Right lung (tissue), 5 donors: Measurements from ENCODE around the gene ECM1. TPM values are rescaled to one million over a fixed set of nuclear protein-coding genes. Genes with fewer than 3 reads are reported as not detected.

ENCODE experiments used
- DNase-seq, 2 donors: peaks; one replicate each; pipeline ENCODE4 v3.0.0-alpha.2; 2013
- polyA plus RNA-seq, 5 donors: library from polyadenylated mRNA; unstranded; fragments of 120-200 nt; gene quantifications; one replicate each; pipeline versions ENCODE4 v1.2.1 to v1.2.3, GENCODE V29; 2013; ENCODE audit warnings: inconsistent platforms in 1 of 5, low replicate concordance in 1 of 5; ENCODE audit not compliant: insufficient read length in 5 of 5, insufficient read depth in 1 of 5

Gene ECM1
- polyA plus RNA-seq, 5 donors: 2.2 to 4.1 (median 3.2) TPM

DNA sequence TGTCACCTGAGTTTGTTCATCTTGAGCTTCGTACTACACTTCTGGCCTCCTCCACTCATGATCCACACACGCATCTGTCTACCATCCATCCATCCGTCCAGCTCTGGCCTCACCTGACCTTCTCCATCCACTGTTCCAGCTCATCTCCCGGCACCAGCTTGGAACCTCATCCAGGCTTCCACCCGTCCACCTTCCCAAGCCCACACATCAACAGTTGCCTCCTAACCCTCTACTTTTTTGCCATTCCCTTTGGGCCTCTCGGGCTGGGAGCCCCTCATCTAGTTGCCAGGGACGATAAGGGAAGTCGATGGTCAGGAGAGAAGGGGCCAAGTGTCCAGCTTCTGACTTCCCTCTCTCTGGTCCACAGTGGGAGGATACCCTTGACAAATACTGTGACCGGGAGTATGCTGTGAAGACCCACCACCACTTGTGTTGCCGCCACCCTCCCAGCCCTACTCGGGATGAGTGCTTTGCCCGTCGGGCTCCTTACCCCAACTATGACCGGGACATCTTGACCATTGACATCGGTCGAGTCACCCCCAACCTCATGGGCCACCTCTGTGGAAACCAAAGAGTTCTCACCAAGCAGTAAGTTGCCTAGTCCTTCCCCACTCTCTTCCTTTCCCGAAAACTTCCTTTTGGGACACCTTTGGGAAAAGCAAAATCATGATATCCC is 4.2 kb downstream of the ECM1 start:
- no peak for DNase-seq

- DNase-seq: no peak
These were observed 4.9 kb downstream of the ECM1 start for GRCh38 chr1:150512846-150513245.

DNA sequence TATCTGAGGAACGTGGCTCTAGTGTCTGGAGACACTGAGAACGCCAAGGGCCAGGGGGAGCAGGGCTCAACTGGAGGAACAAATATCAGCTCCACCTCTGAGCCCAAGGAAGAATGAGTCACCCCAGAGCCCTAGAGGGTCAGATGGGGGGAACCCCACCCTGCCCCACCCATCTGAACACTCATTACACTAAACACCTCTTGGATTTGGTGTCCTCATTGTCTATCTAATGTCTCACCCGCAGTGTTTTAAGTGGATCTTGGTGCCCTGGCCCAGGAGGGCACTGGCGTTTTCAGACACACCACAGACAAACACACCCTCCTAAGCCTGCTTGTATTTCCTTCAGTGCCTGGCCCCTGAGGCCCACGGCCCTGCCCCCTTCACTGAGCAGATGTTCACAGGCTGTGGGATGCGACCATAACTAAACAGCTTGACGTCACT is 5.5 kb downstream of the ECM1 start:
- no peak for DNase-seq

GRCh38 chr1:150514260-150514659 is 6.4 kb downstream of the ECM1 start:
- DNase-seq: no peak

GRCh38 chr1:150514913-150515327 is 7.0 kb downstream of the ECM1 start:
- no peak for DNase-seq

- peak; percentile 94 to 95 for DNase-seq
These were observed 7.6 kb downstream of the ECM1 start, which contains the start of gene FALEC for GRCh38 chr1:150515328-150516049. FALEC (plus strand) TSS chr1:150515752.

DNA sequence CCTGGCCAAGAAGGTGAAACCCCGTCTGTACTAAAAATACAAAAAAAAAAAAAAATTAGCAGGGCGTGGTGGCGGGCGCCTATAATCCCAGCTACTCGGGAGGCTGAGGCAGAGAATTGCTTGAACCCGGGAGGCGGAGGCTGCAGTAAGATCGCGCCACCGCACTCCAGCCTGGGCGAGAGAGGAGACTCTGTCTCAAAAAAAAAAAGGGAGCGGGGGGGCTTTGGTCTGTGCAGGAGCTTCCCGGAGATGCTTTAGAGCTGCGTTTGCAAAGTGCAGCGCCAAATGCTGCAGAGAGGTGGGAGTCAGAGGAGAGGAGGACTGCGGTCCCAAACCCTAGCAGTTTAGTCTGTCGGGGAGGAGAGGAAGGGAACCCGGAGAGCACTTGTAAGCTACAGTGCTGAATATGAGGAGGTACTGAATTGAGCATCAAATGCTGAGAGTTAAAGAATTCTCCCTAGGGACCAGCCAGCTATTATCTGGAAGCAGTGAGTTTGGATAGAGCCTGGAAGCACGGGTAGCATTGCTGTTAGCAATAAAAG is 8.2 kb downstream of the ECM1 start:
- no peak for DNase-seq

- DNase-seq: no peak
These were observed 8.7 kb downstream of the ECM1 start for GRCh38 chr1:150516616-150517015.

GRCh38 chr1:150521196-150521968 is 13.5 kb downstream of the ECM1 start:
- DNase-seq: no peak

- DNase-seq: no peak
These were observed 17.4 kb downstream of the ECM1 start for GRCh38 chr1:150525348-150525747.

- no peak for DNase-seq
These were observed 20.3 kb downstream of the ECM1 start for GRCh38 chr1:150528196-150528595.

- DNase-seq: peak; percentile 49 to 51
These were observed 21.1 kb downstream of the ECM1 start for GRCh38 chr1:150529017-150529416.

- no peak for DNase-seq
These were observed 22.7 kb downstream of the ECM1 start for GRCh38 chr1:150530491-150531159.

DNA sequence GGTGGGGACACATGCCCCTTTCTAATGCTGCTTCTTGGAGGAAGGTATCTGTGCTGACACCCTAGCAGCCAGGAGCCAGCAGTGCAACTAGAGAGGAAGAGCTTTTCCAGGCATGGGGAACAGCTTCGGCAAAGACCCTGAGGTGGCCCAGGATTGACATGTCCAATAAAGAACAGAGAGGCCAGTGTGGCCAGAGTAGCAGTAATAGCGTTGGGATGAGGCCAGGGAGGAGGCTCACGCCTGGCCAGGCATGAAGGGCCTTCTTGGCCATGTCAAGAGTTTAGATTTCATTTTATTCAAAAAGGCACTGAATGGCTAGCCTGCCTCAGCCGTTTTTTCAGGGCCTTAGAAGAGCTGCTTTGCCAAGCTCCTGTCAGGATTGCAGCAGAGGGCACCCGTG is 25.0 kb downstream of the ECM1 start:
- no peak for DNase-seq

DNA sequence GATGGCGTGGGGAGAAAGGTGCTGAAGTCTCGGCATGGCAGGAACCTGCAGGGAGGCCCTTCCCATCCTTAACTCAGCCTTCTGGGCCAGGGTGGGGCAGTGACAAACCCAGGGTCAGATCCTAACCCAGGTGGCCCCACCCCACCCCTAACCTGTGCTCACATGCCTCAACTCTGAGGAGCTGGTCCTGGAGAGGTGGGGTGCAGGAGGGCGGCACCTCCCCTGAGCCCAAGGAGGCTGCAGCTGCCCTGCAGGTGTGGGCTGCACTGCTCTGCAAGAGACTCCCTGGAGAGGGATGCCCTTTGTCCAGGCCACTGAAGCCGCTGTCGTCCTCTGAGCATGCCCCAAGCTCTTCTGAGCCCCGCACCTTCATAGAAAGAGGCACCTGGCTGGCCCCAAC is 26.1 kb downstream of the ECM1 start:
- no peak for DNase-seq

DNA sequence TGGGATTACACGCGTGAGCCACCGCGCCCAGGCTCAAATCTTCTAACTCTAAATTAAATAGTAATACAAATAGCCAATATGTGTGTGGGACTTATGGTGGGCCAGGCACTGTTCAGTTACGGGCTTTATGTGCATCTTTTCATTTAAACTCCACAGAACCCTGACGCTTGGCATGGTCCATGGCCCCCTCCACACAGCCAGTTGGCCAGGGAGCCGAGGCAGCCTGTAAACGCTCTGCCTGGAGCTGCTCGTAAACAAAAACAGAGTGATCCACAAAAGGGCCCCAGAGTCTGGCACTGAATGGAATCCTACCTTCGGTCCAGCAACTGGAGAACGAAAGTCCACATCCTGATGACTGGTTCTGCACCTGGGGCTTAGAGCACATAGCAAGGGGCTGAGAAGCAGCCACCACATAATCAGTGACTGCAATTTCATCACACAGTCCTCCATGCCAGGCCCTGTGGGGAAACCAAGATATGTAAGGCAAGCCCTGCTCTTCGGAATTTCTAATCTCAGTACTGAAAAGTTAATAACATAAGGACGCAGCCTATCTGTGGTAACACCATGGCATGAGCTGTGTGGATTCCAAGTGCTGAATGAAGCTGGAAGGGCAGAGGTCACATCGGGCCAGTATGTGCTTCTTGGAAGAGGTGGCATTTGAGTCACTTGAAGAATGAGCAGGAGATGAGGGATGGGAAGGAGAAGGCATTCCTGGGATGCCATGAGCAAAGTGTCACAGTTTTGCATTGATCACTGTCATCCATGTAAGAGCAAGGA is 27.8 kb downstream of the ECM1 start:
- DNase-seq: no peak

DNA sequence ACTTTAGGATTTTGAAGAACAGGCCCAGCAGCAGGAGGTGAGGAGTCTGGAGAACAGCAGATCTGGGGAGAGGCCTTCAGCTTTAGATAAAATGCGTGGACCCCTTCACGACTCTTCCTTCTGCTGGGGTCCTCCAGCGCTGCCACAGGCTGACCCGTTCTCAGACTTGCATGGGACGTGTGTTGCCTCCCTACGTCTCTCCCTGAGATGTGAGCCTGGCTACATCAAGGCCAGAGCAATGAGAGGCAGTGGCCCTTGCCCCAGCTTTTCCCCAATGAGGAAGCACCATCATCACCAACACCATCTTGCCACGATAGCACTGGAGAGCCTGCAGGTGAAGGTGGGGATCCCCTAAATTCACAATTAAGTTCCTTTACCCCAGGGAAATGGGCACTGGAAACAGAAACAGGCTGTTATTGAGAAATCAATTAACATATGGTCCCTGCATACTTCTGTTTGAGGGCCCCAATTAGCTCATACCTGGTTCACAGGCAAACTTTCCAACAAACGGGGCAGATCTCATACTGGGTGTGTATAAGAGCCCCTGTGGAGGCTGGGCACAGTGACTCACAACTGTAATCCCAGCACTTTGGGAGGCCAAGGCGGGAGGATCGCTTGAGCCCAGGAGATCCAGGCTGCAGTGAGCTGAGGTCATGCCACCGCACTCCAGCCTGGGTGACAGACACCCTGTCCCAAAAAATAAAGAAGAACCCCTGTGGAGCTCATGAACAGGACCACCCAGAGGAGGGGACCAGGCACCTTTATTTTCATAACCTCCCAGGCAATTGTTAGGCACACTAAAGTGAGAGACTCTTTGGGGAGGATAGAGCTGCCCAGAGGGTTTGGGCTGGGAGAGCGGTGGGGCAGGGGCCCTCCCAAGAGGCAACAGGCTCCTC is 29.2 kb downstream of the ECM1 start:
- DNase-seq: no peak

DNA sequence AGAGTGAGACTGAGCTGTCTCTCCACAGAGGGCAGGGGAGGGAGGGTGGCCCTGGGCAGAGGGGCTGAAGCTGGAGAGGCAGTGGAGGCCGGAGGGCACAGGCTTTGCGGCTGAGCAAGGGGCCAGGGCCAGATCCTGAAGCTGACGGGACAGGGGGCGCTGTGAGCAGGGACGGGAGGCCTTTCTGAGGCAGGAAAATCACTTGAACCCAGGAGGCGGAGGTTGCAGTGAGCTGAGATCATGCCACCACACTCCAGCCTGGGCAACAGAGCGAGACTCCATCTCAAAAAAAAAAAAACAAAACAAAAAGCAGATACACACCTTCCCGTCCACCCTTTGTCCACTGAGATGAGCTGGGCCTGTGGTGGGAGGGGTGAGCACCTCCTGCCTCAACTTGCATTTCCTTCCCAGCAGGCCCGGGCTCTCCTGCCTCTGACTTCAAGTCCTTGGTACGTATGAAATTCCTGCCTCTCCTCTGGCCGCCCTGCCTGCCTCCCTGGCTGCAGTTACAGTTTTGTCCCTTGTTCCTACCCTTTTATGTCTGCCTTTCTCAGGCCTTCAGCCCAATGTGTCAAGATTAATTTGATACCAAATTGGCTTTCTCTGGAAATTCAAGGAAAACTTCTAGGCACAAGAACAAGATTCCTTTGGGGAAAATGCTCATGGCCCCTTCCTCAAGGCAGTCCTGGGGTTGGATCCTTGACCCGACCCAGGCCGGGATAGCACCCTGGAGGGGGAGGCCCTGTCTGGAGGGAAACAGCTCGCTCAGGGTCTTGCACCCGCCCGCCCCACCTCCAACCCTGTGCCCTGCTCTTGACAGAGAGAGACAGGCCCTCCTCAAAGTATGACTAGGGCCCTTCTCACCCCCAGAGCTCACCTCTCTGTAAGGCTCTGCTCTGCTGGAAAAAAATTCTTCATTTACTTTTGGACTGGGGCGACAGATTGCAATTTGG is 30.1 kb downstream of the ECM1 start:
- no peak for DNase-seq
